GM19023 (cell line): ENCODE measurements around the gene SFXN5.
A peak's percentile ranks its signal among the peaks of the same experiment; 100 is the strongest.

Experiments
- ATAC-seq: cut with Tn5 transposase; IDR thresholded peaks from one replicate; pipeline ENCODE4 v1.9.1; 2021; ENCODE audit warnings: mild to moderate bottlenecking, moderate library complexity; ENCODE audit not compliant: unreplicated experiment

Gene SFXN5

DNA sequence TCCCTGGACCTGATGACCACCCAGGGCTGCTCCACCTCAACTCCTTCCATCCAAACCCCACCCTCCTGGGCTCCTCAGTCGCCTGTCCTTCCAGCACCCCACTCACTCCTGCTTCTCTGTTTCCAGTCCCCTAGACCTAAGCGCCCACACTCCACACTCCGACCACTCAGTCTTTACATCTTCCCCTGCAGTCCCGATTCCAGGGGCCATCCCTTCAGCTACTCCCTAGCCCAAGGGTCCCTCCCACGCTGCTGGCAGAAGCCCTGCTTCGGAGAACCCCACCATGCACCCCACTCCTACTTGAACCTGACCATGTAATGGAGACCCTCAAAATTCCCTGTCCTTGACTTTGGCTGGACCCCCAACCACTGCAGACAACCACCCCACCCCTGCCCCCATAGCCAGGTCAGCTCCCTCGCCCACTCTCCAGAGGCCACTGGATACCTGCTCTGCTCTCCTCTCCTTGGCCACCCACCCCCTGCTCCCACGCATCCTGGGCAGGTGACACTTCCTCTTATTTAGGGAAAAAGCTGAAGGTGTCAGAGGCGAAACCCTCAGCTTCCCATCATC is 126.0 kb downstream of the SFXN5 start:
- no peak for ATAC-seq

DNA sequence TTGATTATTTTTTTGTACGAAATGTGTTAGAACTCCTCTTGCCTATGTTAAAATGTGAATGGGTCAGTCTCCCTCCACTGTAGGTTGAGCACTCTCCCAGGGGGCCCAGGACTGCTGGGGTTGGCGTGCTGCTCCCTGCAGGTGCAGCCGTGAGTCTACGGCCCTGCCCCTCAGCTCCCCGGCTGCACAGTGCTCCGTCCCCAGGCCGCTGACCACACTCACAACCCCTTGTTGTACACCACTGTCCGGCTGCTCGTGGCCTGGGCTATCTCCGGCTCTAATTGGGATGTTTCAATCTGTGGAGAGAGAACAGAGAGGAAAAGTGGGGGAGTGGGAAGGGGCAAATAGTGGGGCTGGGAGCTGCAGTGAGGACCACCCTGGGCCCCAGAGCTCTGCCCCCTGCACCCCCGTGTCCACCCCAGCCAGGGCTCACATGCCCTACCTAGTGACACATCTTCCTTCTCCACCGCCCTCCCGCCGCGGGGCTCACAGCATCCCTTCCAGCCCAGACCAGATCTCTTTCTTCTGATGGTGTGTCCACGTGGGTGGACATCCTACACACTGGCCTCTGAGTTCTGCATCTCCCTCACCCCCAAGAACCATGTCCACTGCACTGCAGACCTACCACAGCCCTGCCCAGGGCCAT is 126.6 kb downstream of the SFXN5 start:
- no peak for ATAC-seq

DNA sequence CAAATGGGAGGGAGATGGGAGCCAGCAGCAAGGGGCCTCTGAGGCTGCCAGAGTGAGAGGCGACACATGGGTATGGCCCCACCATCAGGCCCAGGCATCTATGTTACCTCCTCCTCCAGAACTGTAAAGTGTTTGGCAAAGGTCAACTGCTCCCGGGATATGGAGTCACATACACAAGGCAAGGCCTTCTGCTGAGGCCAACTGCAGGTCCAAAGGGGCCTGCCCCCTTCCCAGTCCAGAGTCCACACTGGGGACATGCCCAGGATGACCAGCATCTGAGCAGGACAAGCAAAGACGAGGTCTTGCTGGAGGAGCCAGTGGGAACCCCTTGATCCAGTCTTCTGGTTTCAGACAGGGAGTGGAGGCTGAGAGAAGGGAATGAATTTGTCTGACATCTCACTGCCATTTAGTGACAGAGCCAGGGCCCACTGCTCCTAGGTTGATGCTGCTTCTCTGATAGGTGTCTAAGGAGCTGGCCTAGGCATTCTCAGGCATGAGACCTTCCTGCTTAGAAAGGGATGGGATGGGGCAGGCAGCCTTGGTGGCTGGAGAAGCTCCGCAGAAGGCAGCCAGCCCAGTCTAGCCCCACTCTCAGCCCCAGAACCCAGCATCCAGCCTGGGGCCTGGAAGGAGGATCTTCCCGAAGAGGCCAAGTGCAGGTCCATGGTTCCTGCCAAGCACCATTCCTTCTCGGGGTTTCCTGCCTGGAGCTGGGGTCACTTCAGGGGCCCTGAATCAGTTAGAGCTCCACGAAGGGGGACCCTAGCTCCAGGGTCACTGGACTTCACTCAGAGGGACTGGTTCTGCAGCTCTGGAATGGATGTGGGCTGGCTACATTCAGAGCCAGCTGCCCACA is 127.7 kb downstream of the SFXN5 start:
- no peak for ATAC-seq

- ATAC-seq = no peak
Observed at GRCh38 chr2:72942881-72943418, 128.6 kb downstream of the SFXN5 start.

GRCh38 chr2:72942293-72942692 is 129.2 kb downstream of the SFXN5 start:
- no peak for ATAC-seq

GRCh38 chr2:72940786-72941185 is 130.7 kb downstream of the SFXN5 start:
- no peak for ATAC-seq

GRCh38 chr2:72940361-72940760 is 131.2 kb downstream of the SFXN5 start:
- no peak for ATAC-seq

GRCh38 chr2:72938455-72938854 is 133.1 kb downstream of the SFXN5 start:
- ATAC-seq = no peak

DNA sequence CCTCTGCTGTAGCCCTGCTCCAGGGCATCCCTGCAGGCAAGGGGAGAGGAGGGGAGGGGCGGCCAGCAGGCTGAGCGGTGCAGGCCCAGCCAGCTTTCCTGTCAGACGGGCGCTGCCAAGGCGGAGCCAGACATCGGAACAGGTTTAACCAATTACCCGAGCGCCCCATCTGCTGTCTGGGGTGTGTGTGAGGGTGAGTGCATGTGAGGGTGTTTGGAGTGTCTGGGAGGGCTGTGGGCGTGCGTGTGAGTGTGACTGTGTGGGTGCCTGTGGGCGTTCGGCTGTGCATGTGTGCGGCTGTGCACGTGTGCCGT is 134.2 kb downstream of the SFXN5 start:
- ATAC-seq = no peak

DNA sequence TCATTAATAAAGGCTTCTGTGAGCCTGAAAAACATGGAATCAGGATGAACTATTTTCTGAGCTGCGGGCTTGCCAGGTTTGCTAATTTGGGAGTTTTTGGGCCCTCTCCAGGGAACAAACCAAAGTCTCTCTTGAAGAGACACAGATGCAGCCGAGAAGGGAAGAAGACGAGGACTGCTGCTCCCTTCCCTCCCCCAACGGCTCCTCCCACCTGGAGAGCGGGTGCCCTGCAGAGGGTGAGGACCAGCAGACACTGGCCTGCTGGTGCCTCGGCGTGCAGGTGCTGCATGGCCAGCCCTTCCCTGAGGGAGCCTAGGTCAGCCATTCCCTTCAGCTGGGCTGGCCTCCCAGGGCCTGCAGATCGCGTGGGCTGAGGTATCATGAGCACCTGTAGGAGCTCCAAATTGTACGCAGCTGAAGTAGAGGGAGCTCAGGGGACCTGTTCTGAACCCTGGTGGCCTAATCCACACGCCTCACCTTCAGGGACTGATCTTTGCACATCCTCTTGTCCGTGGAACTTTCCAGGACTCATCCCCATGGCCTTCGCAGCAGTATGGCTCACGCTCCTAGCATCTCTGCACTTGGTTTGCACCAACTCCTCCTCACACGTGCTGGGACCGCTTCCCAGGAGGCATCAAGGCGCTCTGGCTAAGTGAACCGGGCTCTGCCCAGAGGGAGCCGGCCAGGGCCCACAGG is 134.7 kb downstream of the SFXN5 start:
- no peak for ATAC-seq

GRCh38 chr2:72935611-72935957 is 135.9 kb downstream of the SFXN5 start:
- no peak for ATAC-seq

- peak; percentile 54 for ATAC-seq
Observed at GRCh38 chr2:72934683-72935610, 136.6 kb downstream of the SFXN5 start.

GRCh38 chr2:72933646-72934151 is 137.8 kb downstream of the SFXN5 start:
- no peak for ATAC-seq

DNA sequence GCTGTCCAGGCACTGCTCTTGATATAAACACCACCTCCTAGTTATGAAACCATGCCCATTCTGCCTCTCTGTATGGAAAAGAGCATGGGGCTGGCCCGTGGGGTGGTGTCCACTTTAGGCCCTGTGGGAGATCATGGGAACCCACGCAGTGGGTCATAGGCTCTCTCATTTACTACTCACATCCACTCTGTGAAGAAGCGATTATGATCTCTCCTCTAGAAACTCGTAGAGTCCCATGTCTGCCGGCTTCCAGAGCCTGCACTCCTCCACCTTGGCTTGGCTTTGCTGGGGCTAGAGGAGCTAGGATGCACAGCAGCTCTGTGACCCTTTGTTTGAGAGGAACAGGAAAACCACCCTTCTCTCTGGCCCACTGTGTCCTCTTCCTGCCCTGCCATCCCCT is 138.3 kb downstream of the SFXN5 start:
- ATAC-seq = no peak

GRCh38 chr2:72932805-72933204 is 138.7 kb downstream of the SFXN5 start:
- no peak for ATAC-seq

GRCh38 chr2:72932045-72932740 is 139.3 kb downstream of the SFXN5 start:
- ATAC-seq = no peak

DNA sequence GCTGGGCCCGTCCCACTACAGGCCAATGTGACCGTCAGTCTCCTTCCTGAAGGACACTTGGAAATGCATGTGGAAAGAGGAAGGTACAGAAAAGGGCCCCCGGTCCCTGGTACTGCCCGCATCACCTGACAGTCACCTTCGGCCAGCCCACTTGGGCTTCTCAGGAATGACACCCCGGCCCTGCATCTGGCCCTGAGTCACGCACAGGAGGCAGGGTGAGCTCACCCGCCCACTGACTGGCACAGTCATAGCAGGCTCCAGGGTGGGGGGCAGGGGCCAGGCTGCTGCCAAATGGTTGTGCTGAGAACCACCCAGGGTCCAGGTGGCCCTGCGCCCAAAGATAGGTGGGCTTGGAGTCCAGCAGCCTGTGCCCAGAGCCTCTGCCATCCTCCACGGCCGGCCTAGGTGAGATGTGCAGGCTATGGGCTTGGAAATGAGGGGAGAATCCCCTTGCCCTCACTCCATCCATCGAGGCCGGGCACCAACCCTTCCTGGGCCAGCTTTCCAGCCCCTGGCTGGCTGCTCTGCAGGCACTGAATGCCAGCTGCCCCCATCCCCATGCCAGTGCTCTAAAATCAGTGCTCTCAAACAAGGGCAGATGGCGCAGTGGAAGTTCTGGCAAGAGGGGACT is 140.1 kb downstream of the SFXN5 start:
- ATAC-seq = no peak

DNA sequence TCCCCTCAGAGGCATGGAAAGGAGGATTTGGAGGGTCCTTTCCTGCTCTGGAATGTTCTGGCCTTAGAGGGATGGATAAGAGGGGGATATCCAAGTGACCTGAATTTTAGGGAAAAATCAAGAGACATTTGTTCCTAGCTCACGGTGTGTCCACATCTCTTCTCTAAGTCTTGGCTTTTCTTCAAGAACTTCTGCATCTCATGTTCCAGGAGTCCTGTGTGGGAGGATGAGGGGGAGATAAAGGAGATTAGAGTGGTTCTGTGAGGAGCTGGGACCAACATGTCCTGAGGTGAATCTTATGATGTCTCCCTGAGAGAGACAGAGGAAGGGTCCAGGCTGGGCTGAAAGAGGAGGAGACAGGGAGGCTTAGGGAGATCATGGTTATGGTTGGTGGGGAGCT is 142.5 kb downstream of the SFXN5 start:
- ATAC-seq = no peak
